PFSK-1 (cell line): ENCODE results near the gene TRMT61A.

ENCODE experiments used
- FOXP2 ChIP-seq: optimal IDR thresholded peaks from 2 replicates; pipeline ENCODE3; 2011; ENCODE audit warnings: borderline replicate concordance, control low read depth, inconsistent platforms; ENCODE audit not compliant: insufficient read depth; ENCODE audit errors: extremely low read length, extremely low read depth
- POLR2AphosphoS5 ChIP-seq: IDR thresholded peaks from 2 replicates; pipeline ENCODE4 v1.6.1; 2012; ENCODE audit warnings: low read depth, mild to moderate bottlenecking, control low read depth, low read length, moderate library complexity
- REST ChIP-seq, 2 experiments: IDR thresholded peaks; 2 replicates each; pipeline versions ENCODE4 v1.6.1 to v1.8.0; 2011 to 2012; ENCODE audit warnings: low read depth in 2 of 2, low read length in 2 of 2, control low read depth in 1 of 2, inconsistent platforms in 1 of 2, mild to moderate bottlenecking in 1 of 2, moderate library complexity in 1 of 2; ENCODE audit not compliant: insufficient read depth in 1 of 2
- SIN3A ChIP-seq: IDR thresholded peaks from 2 replicates; pipeline ENCODE4 v1.6.1; 2012; ENCODE audit warnings: mild to moderate bottlenecking, low read length, moderate library complexity, borderline replicate concordance; ENCODE audit not compliant: insufficient read depth
- TAF1 ChIP-seq: IDR thresholded peaks from 2 replicates; pipeline ENCODE4 v1.6.1; 2012; ENCODE audit warnings: low read length, control low read depth, borderline replicate concordance; ENCODE audit not compliant: insufficient read depth

TRMT61A gene

GRCh38 chr14:103574707-103575285 lies 45.8 kb downstream of the TRMT61A start:
- TF ChIP-seq REST (IDR thresholded peaks at IDR 0.05; ENCODE audit: insufficient read depth in 1 of 2, low read depth in 2 of 2, low read length in 2 of 2), result no peak
- TF ChIP-seq POLR2AphosphoS5, result no peak
- TF ChIP-seq TAF1, result no peak
- TF ChIP-seq SIN3A, result no peak
- no peak for TF ChIP-seq FOXP2

DNA sequence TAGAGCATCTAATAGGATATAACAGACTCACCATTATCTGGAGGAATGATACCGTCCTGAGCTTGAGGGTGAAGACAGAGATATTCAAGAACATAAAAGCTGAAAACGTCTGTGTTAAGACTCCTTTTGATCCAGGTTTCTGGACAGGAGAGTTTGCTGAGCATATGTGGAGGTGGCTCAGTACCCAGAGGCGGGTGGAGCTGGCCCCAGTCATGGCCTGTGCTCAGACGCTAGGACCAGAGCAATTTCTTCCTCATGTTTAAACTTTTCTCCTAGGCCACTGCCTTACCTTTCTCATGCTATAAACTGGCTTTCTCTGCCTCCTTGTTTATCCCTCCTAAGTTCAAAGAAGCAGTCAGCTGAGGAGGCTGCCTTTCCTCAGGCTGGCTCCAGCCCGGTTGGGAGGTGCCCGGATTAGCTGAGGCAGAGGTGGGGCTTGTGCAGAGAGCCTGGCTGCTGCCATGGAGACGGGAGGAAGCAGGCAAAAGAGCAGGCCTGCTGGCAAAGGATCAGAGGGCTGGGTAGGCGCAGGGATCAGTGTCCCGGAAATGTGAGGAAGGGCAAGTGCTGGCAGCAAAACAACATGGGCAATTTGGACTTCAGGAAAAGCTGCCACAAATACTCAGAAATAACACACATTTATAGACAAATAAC lies 47.5 kb downstream of the TRMT61A start:
- TF ChIP-seq POLR2AphosphoS5 (no peak), FOXP2 (peak; percentile 82), TAF1 (no peak), SIN3A (peak; percentile 78; the same call in 1 of the 2 replicates), REST (IDR thresholded peaks at IDR 0.05; ENCODE audit: insufficient read depth in 1 of 2, low read depth in 2 of 2, low read length in 2 of 2) (no peak)

GRCh38 chr14:103578401-103579075 lies 49.5 kb downstream of the TRMT61A start:
- TF ChIP-seq TAF1, result no peak
- no peak for TF ChIP-seq POLR2AphosphoS5
- TF ChIP-seq SIN3A, result no peak
- TF ChIP-seq REST (IDR thresholded peaks at IDR 0.05; ENCODE audit: insufficient read depth in 1 of 2, low read depth in 2 of 2, low read length in 2 of 2), result no peak

DNA sequence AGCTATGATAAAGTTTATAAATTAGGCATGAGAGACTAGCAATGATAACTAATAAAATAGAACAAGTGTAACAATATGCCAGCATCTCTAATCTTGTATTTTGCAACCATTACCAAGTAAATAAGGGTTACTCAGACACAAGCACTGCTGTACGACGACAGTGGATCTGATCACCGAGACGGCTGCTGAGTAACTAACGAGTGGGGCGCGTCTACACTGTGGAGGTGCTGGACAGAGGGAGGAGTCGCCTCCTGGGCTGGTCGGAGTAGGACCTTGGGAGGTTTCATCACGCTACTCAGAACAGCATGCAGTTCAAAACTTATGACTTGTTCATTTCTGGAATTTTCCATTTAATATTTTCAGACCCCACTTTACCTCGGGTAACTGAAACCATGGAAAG lies 52.2 kb downstream of the TRMT61A start:
- TF ChIP-seq SIN3A, result no peak
- TF ChIP-seq TAF1, result no peak
- TF ChIP-seq REST (IDR thresholded peaks at IDR 0.05; ENCODE audit: insufficient read depth in 1 of 2, low read depth in 2 of 2, low read length in 2 of 2), result no peak
- TF ChIP-seq POLR2AphosphoS5, result no peak
- TF ChIP-seq FOXP2, result no peak
